GM19328 (cell line): ENCODE results near the gene SMIM10L2A.
A peak's percentile ranks its signal among the peaks of the same experiment; 100 is the strongest.
"Not testable (repeated sequence)": the region's sequence is repeated elsewhere in the genome, so short reads cannot be mapped to it uniquely, and the experiment has no call there.

ENCODE experiments used
- ATAC-seq: cut with Tn5 transposase; IDR thresholded peaks from one replicate; pipeline ENCODE4 v1.9.1; 2021; ENCODE audit warnings: mild to moderate bottlenecking, moderate library complexity; ENCODE audit not compliant: unreplicated experiment

Gene SMIM10L2A

GRCh38 chrX:135421537-135421931, 210 bp upstream of the SMIM10L2A start:
- ATAC-seq, result peak; percentile 86

- ATAC-seq, result not testable (repeated sequence)
These were observed 1.0 kb downstream of the SMIM10L2A start for GRCh38 chrX:135422810-135423168.

GRCh38 chrX:135423173-135423864, 1.6 kb downstream of the SMIM10L2A start:
- not testable (repeated sequence) for ATAC-seq

GRCh38 chrX:135424469-135424868, 2.7 kb downstream of the SMIM10L2A start:
- no peak for ATAC-seq

- no peak for ATAC-seq
These were observed 3.6 kb downstream of the SMIM10L2A start for GRCh38 chrX:135425026-135425965.

GRCh38 chrX:135429429-135429828, 7.7 kb downstream of the SMIM10L2A start:
- no peak for ATAC-seq

- ATAC-seq, result no peak
These were observed 10.1 kb downstream of the SMIM10L2A start for GRCh38 chrX:135431886-135432285.

- no peak for ATAC-seq
These were observed 10.7 kb downstream of the SMIM10L2A start for GRCh38 chrX:135432453-135432852.

GRCh38 chrX:135432881-135433521, 11.3 kb downstream of the SMIM10L2A start:
- ATAC-seq, result no peak

- ATAC-seq, result no peak
These were observed 11.9 kb downstream of the SMIM10L2A start for GRCh38 chrX:135433531-135434257.

- no peak for ATAC-seq
These were observed 12.8 kb downstream of the SMIM10L2A start for GRCh38 chrX:135434258-135435138.

- no peak for ATAC-seq
These were observed 13.6 kb downstream of the SMIM10L2A start for GRCh38 chrX:135435139-135435922.

GRCh38 chrX:135435933-135436332, 14.2 kb downstream of the SMIM10L2A start:
- no peak for ATAC-seq

GRCh38 chrX:135436456-135436855, 14.7 kb downstream of the SMIM10L2A start:
- ATAC-seq, result no peak

- no peak for ATAC-seq
These were observed 15.5 kb downstream of the SMIM10L2A start for GRCh38 chrX:135436966-135437866.

- no peak for ATAC-seq
These were observed 16.4 kb downstream of the SMIM10L2A start for GRCh38 chrX:135437867-135438733.

GRCh38 chrX:135438734-135439043, 16.9 kb downstream of the SMIM10L2A start:
- no peak for ATAC-seq
